HG02642 (cell line): ENCODE data around the gene POTEB3.
"Not testable (repeated sequence)": the region's sequence is repeated elsewhere in the genome, so short reads cannot be mapped to it uniquely, and the experiment has no call there.

Source experiments
- ATAC-seq: cut with Tn5 transposase; IDR thresholded peaks from one replicate; pipeline ENCODE4 v1.9.1; 2021; ENCODE audit warnings: mild to moderate bottlenecking; ENCODE audit not compliant: unreplicated experiment, poor library complexity

The POTEB3 gene

GRCh38 chr15:21440399-21440798, at the start of gene POTEB3:
Gene POTEB3 (minus strand): TSS chr15:21440499. CDS start chr15:21440011, 488 bp downstream.
- not testable (repeated sequence) for ATAC-seq

- not testable (repeated sequence) for ATAC-seq
Measured at GRCh38 chr15:21453683-21454082, 13.4 kb upstream of the POTEB3 start.

DNA sequence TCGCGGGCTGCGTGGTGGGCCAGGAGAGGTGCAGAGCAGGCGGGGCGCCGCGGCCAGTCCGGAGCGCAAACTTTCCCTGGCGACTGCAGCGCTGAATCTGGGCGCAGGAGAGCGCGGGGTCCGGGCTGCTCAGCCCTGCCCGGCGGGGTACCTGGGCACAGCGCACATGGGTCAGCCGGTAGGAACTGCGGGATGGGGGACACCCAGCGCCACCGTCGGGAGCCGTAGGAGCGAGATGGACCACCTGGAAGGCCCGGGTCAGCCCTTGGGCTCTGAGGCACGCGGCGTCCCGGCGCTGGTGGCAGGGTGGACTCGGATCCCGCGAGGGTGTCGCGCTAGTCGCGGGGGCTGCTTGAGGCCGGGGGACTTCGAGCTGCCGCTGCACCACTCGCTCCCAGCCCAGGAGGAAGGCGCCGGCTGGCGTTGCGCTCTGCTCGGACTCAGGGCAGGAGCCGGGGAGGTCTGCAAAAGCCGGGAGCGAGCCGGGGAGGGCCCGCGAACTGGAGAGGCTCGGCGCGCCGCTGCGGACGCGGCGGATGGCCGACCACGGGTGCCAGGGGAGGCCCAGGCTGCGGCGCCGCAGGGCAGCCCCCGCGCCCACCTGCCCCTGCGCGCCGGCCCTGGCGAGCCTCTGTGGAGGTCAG, 11.7 kb upstream of the POTEB3 start:
- not testable (repeated sequence) for ATAC-seq

GRCh38 chr15:21451487-21451886, 11.2 kb upstream of the POTEB3 start:
- ATAC-seq: not testable (repeated sequence)

- ATAC-seq: not testable (repeated sequence)
Measured at GRCh38 chr15:21407366-21407765, 32.9 kb downstream of the POTEB3 start.

DNA sequence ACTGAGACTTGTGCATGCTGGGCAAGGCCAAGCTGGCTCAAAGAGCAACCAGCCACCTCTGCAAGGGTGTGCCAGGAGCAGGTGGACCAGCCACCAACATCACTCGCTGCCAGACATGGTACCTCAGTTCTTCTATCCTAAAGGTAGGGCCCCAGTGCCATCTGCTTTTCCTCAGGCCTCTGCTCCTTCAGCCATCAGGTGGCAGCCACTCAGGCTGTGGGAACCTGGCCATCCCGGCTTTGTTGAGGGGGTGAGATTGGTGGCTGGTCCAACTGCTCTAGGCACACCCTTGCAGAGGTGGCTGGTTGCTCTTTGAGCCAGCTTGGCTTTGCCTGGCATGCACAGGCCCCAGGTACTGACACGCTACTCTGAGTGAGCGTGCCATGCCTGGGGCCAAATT, 38.8 kb downstream of the POTEB3 start:
- not testable (repeated sequence) for ATAC-seq

- not testable (repeated sequence) for ATAC-seq
Measured at GRCh38 chr15:21399111-21399510, 41.2 kb downstream of the POTEB3 start.

GRCh38 chr15:21398511-21398910, 41.8 kb downstream of the POTEB3 start:
- not testable (repeated sequence) for ATAC-seq

DNA sequence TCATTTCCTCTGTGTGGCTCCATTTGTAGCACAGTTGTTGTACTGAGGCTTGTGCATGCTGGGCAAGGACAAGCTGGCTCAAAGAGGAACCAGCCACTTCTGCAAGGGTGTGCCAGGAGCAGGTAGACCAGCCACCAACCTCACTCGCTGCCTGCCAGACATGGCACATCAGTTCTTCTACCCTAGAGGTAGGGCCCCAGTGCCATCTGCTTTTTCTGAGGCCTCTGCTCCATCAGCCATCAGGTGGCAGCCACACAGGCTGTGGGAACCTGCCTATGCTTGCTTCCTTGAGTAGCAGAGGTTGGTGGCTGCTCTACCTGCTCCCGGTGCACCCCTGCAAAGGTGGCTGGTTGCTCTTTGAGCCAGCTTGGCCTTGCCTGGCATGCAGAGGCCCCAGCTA, 42.6 kb downstream of the POTEB3 start:
- ATAC-seq: not testable (repeated sequence)

DNA sequence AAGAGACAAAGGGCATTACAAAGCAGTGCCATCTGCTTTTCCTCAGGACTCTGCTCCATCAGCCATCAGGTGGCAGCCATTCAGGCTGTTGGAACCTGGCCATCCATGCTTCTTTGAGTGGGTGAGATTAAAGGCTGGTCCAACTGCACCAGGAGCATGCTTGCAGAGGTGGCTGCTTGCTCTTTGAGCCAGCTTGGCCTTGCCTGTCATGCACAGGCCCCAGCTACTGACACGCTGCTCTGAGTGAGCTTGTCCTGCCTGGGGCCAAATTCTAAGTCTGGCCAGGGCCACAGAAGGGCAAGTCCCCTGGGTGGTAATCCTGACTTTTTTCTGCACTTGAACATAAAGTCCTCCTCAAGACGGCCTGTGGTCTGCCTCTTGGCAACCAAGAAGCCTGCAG, 43.1 kb downstream of the POTEB3 start:
- ATAC-seq: not testable (repeated sequence)

DNA sequence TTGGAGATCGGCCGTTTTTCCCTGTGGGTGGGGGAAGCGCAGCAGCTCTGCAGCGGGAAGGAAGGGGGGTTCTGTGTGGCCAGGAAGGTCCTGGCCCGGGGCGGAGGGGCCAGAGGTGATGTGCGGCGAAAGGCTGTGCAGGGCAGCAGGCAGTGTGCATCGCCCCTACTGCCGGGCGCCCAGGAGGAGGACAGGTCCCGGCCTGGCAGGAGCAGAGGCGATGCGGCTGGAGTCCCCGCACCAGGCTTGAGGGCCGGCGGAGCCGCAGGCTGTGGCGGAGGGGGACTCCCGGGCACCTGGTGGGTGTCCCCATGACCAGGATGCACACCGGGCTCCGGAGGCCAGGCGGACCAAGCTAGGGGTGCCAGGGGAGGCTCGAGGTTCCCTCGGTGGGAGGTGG, 54.3 kb downstream of the POTEB3 start:
- ATAC-seq: not testable (repeated sequence)

DNA sequence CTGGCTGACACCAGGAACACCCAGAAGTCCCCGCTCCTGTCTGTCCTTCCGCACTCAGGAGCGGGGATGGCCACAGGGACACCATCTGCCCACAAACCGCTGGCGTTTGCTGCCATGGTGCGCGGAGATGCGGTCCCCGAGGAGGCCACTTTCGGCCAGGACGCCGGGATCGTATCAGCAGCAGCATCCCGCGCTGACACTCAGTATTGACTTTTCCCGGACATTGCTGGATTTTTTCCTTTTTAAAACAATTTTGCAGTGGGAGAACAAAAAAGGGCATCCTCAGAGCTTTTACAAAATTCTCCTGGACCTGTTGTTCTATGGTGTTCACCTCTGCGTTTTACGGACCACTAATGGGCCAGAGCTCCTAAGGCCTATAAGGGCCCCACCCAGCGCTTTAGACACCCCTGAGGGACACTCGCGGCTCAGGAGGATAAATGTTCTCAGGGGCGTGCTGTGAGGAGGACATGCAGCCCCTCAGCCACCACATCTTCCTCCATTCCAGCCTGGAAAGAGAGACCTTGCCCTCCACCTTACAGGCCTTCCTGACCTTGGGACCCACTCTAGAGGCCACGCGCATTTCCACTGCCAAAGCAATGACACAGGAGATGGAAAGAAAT, 56.3 kb downstream of the POTEB3 start:
- not testable (repeated sequence) for ATAC-seq

DNA sequence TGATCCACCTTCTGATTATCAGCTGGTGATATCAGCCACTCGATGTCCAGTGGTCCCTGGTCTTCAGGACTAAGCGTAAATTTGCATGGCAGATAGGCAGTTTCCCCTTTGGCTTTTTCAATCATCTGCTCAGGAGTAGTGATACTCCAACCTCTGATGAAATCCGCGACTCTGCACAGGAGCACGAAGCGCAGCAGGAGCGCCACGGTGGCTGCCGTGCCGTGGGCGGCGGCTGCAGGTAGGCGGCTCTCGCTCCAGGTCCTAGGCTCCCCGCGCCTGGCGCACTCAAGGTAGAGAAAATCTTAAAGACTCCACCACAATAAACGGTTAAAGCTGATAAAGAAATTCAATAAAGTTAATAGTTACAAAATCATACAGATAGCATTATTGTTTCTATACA, 66.6 kb downstream of the POTEB3 start:
- not testable (repeated sequence) for ATAC-seq

GRCh38 chr15:21369177-21369576, 71.1 kb downstream of the POTEB3 start:
- not testable (repeated sequence) for ATAC-seq

DNA sequence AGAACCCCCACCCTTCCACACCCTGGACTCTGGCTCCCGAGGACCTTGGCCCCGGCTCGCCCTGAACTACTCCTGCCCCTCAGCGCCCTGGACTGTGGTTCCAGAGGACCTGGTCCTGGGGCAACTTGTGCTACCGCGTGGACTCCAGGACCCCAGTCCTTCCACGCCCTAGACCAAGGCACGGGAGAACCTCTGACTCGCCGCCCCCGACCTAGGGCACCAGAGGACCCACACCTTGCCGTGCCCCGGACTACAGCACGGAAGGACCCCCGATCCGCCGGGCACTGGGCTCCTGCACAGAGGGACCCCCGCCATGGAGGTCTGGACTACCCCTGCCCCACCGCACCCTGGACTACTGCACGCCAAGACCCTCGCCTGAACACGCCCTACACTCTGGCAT, 71.7 kb downstream of the POTEB3 start:
- ATAC-seq: not testable (repeated sequence)
